Measurements from ENCODE around the gene DYDC2.

Gene DYDC2

DNA sequence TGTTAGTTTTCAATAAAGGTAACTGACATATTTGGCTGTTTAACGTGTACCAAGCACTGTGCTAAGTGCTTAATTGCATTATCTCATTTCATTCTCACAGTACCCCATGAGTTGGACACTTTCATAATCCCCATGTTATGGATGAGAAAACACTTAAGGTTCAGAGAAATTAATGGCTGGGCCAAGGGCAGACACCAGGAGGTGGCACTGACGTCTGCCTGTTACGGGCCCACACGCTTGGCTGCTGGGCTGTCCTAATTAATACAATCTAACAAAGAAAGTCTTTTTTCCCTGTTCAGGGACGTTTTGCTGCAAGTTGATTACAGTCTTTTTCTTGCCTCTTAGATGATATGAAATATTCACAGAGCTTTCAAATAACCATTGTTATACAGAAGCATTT, 16.1 kb downstream of the DYDC2 start:
- no peak for DNase-seq

DNA sequence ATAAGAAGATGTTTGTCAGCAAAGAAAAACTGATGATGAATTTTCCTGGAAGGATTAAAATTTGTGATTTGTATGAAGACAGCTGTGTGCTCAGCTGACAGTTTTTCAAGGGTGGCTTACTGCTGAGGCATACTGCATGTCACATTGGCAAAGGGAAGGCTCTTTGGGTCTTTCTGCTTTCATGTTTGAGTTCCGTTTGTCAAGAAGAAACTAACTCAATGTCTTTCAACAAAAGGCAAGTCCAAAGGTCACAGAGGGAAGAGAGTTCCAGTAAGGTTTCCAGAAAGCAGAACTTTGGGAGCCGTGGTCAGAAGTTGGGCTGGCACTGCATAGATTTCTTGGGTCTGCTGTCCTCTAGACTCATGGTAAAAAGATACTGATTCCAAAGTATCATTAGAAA, 16.9 kb downstream of the DYDC2 start:
- DNase-seq: peak; percentile 61

DNA sequence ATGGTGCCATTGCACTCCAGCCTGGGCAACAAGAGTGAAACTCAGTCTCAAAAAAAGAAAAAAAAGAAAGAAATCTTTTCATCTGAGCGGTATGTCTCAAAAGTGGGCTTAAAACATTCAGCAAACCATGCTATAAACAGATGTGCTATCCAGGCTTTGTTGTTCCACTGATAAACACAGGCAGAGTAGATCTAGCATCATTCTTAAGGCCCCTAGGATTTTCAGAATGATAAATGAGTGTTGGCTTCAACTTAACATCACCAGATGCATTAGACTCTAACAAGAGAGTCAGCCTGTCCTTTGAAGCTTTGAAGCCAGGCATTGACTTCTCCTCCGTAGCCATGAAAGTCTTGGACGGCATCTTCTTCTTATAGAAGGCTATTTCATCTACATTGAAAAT, 23.1 kb downstream of the DYDC2 start:
- DNase-seq: no peak

DNA sequence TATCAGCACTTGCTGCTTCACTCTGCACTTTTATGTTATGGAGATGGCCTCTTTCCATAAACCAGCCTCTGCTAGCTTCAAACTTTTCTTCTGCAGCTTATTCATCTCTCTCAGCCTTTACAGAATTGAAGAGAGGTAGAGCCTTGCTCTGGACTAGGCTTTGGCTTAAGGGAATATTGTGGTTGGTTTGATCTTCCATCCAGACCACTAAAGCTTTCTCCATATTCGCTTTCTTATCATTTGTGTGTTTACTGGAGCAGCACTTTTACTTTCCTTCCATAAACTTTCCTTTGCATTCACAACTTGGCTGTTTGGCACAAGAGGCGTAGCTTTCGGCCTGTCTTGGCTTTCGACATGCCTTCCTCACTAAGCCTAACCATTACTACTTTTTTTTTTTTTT, 23.6 kb downstream of the DYDC2 start:
- DNase-seq: no peak

DNA sequence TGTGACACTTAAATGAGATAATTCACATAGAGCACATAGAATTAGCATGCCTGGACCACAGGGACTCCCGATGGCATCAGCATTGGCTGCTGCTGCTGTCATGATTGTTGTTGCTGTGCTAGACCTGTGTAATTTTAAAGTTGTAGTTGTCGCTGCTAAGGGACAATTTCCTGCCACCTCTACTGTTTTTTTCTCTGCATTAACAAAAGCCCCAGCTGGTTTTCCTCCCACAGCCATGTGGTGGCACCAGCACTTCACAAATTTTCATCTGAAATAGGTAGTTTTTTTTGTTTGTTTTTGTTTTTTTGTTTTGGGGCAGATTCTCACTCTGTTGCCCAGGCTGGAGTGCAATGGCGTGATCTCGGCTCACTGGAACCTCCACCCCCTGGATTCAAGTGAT, 26.4 kb downstream of the DYDC2 start:
- DNase-seq: peak; percentile 58 to 78

DNA sequence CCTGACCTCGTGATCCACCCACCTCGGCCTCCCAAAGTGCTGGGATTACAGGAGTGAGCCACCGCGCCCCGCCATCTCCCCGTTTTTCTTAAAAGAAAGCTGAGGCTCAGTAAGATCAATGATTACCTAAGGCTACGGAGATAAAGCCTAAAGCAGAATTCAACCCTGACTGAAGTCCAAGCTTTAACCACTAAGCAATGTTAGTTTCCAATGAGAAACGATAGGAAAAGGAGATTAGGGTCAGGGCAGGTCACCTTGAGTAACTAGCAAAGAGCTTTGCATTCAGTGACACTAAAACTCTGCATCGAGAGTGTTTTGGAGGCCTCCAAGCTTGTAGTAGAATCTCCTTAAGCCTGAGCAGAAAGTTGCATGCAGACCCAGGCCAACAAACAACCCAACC, 34.2 kb downstream of the DYDC2 start:
- no peak for DNase-seq

DNA sequence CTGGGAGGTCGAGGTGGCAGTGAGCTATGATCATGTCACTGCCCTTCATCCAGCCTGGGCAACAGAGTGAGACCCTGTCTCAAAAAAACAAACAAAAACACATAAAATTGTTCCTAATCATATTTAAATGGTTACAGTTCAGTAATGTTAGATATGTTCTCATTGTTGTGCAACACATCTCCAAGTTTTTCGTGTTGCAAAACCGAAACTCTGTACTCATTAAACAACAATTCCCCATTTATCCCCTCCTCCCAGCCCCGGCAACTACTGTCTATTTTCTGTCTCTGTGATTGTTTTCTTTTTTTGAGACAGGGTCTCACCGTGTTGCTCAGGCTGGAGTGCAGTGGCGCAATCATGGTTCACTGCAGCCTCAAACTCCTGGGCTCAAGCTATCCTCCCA, 35.7 kb downstream of the DYDC2 start:
- peak; percentile 68 to 80 for DNase-seq

DNA sequence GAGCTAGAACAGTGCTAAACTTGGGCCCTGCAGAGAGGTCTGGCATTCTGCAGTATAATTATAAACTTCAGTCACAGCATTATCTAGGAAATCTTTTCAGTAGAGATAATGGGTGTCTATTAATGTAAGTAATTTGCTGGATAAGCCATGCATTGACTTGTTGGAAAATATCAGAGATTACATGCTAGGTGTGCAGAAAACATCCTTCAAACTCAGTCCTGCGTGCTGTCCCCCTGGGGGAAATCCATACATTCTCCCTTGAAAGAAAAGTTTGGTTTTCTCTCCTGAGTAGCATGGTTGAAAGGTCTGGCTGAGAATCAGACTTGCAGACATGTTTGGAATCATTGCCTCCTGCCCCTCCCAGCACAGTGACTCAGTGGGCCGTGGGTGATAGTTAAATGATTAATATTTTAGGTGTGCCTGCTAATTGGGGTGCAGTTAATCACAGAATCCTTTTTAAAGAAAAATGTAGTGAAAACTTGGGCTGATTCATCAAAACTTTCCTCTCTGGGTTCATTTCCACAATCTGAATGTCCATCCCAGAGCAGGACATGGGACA, 37.9 kb downstream of the DYDC2 start:
- no peak for DNase-seq

DNA sequence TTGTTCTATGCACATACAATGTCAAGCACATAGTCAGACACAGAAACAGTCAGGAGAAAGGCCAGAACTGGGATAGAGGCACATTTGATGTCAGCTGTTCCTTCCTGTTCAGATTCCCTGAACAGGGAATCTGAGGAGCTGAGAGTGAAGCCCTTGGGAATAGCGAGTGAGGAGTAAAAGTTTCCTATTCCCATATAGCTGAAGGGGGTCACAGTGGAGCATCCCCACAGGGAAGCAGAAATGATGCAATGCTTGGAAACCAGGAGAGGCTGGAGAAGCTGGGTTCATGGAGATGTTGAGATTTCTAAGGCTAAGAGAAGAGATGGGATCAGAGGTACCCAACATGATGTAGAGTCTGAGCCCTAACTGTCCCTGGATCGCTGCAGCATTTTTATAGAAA, 40.4 kb downstream of the DYDC2 start:
- DNase-seq: no peak

DNA sequence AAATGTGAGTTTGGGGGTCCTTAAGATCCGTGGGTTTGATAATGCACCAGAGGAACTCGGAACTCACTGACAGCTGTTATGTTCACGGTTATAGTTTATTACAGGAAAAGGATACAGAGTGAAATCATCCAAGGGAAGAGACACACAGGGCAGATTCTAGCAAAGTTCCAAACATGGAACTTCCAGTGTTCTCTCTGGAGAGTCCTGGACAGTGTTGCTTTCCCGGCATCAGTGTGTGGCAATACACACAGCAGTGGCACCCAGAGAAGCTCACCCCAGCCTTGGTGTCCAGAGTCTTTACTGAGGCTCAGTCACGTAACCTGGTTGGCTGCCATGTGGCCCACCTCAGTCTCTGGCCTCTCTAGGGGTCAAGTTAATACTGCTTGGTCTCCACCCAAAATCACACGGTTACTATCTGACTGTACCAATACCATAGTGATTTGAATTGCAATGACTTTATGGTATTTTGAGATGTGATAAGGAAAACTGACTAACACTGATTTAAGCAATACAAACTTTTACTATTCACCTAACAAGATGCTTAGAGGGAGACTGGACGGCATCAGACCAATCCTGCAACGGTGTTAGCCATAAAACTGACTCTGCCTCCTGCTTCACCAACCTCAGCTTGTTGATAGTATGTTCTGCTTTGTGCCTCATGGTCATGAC, 43.7 kb downstream of the DYDC2 start:
- no peak for DNase-seq

DNA sequence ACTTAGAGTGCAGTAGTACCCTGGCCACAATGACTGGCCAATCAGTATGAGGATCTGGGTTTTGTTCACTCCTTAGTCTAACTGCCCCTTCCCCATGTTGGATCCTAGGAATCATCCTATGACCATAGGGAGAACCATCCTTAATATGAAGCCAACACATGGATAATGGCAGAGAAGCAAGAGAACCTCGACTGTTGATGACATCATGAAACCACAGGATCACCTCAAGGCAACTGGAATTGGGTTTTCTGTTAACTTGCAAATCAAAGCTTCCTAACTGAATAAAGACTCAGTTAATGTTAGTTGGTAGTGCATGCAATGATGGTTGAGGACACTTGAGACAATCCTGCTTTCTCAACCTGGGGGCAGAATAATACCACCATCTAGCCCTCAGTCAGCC, 48.5 kb downstream of the DYDC2 start:
- no peak for DNase-seq

DNA sequence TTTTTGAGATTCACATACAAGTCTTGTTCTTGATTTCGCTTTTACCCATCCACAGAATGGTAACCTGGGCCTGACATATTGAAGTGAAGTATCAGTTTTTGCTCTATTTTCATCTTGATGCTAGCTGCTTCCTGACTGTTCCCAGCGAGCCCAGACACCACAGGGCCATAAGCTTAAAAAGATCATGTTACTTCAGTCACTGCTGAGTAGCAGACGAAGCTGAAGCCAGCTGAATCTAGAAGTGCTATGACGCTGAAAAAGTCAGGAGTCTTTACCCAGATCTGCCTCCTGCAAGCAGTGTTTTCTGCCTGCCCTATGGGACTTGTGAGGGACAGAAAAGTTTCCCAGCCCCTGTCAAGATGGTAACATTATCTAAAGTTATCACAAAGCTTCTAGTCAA, 49.0 kb downstream of the DYDC2 start:
- DNase-seq: no peak

DNA sequence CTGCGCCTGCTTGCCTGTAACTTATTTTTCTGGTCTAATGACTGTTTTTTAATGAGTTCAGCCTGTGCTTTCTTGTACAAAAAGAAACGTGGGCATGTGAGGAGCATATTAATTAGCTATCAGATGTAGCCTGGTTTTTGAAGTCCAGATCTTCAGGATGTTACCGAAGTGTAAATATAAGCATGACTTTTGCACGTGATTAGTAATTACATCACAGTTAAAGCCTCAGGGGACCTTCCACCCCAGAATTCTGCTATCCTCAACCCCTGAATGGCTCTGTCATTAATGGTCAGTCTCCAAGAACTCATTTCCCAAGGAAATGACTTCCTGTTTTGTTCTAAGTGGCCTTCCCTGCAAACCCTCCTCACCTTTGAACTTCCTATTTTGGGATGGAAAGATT, 49.6 kb downstream of the DYDC2 start:
- DNase-seq: no peak

DNA sequence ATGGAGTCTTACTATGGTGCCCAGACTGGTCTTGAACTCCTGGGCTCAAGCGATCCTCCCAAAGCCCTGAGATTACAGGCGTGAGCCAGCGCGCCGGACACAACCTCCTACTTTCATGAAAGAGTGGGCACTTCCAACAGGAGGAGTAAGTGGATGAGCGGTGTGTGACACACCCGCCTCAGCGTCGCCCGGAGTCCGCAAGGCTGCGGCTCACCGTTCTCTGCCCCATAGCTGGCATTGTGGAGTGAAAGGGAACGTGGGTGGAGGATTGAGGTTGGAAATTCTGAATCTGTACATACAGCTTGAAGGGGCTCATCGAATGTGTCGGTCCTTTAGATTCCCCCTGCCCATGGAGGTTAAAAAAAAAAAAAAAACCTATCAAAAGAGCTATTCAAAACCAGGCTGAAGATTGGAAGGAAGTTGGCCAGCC, 51.2 kb downstream of the DYDC2 start:
- DNase-seq: peak; percentile 36 to 58

DNA sequence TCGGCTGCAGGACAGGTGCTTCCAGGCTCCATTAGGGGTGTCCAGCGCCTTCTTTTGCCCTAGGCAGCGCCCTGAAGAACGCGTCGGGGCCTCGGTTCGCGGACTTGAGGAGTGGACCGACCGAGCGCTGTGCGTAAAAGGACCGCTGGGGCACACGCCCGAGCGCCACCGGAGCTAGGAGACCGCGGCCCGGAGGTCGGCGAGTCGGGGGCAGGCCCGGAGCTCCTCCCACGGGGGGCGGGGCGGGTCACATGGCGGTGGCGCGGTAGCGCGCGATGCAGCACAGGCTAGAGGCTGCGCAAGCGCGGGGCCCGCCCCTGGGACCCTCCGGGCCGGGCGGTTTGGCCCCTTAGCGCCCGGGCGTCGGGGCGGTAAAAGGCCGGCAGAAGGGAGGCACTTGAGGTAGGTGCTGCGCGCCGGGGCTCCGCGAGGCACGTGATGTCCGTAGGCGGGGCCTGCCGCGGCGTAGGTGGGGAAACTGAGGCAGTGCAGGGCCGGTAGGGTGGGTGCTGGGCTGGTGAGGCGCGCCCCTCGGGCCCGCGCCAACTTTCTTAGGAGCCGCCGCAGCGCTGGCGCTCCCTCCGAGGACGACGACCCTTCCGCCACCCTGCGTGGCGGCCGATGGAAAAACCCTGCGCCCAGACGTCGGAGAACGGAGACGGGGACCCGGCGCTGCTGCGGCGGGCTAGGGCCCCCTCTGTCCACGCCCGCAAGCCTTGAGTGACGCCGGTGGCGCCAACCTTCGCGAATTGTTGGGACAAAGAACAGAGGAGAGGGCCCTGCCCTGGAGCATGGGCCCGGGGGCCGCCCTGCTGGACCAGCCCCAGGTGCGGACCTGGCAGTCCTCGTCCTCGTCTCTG, 51.9 kb downstream of the DYDC2 start, which contains the start of gene PRXL2A:
Gene PRXL2A, plus strand, starts transcription at position 310 of the 860 bp plus-strand sequence. CDS start 11,917 bp downstream, outside the sequence.
- DNase-seq: peak; percentile 70 to 73

DNA sequence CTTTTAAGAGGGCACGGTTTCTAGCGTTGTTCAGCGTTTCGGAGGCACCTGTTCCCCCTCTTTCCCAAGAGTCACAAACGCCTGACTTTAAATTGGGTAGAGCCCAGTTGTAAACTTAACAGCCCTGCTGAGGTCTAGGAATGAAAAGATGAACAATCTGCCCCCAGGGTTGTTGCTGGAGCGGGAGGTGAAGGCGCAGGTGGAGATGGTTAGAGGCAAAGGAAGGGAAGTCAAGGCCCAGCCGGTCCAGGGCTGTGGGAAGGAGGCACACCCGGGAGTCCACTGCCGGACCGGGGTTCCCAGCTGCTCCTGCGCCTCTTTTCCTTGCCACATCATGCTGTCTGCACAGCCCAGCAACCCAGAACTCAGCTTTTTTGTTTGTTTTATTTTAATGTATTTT, 52.5 kb downstream of the DYDC2 start:
- no peak for DNase-seq

DNA sequence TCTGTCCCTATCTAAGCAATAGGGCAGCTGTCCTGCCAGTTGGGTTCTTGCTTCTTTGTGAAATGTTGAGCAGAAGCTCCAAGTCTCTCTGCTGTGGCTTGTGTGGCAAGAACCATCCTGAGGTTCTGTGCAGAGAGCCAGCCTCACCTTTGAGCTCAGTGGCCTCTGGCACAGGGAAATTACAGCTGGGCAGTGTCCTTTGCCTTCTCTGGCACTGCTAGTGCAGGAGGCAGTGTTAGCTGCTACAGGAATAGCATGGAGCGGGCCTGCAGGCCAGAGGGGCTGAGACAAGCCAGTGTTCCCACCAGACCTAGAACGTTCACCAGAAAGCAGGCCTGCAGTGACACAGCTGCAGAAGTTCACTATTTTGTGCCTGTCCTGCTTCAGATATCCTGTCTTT, 53.5 kb downstream of the DYDC2 start:
- no peak for DNase-seq

DNA sequence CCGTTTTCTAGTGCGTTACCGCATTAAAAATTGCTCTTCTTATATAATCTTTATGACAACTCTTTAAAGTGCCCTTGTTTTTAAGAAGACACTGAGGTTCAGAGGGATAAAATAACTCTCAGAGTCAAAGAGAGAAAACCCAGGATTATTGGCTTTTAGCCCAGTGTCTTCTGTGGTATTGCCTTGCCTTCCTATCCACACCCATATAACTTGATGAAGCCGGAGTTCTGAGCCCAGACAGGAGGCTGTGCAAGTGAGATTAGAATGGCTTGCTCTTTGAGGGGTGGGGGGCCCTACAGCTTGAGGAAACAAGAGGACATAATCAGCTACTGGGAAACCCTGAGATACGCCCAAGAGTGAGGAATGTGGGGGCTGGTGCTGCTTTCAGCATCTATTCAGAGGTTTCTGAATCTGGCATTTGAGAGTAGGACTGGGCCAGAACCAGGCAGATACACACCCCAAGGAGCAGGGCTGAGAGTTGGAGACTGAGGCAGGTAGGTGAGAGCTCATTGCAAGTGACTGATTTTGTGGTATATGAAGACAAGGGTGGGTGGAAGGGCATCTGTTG, 54.1 kb downstream of the DYDC2 start:
- no peak for DNase-seq

DNA sequence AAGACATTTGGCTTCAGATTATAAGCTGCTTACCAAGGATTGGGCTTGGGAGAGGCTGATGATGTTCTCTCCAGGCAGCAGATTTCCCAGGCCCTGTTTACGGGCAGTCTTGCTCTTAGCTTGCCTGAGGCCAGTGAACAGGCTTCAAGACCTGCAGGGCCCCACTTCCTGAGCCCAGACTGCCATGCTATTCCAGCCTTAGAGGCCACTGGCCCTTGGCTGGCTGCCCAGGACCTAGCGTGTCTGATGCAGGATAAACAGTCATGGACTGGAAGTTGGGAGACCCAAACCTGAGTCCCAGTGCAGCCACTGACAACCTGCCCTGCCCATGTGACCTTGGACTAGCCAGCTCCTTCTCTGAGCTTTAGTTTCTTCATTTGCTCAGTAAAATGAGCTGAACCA, 54.7 kb downstream of the DYDC2 start:
- DNase-seq: no peak

DNA sequence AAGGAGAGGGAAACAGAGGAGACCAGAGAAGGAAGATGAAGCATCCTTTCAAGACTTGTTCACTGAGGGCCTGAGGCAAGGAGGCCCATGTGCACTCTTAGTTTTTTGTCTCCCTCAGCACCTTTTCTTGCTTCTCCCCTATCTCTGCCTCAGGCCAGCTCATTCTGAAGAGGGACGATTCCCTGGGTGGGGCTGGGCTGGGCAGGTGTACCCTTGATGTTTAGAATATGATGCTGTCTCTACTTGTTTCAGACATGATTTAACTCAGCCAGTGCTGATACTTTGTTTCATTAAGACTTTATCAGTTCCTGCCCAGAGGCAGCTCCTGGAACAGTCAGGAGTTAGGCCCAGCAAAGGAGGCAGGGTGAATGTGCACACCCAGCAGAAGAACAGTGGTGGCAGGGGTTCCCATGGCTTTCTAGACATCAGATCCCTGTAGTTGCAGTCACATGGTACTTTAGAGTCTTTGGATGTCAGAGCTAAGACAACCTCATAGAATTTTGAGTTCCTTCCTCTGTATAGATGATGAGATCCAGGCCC, 55.2 kb downstream of the DYDC2 start:
- DNase-seq: no peak

DNA sequence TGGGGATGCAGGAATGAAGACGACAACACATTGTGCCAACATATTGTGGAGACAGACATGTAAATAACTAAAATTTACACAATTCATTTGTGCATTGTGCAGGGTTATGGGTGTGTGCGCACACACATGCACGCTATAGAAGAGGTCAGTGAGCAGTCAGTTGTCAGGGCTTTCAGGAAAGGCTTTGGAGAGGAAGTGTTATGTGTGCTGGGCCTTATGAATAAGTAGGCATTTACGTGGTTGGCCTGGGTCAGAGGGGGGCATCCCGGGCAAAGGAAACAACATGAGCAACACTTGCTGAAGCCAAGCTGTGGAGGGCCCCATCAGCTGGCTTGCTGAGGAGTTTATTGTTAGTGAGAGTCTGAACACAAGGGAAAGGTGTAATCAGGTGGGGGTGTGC, 55.9 kb downstream of the DYDC2 start:
- DNase-seq: no peak

DNA sequence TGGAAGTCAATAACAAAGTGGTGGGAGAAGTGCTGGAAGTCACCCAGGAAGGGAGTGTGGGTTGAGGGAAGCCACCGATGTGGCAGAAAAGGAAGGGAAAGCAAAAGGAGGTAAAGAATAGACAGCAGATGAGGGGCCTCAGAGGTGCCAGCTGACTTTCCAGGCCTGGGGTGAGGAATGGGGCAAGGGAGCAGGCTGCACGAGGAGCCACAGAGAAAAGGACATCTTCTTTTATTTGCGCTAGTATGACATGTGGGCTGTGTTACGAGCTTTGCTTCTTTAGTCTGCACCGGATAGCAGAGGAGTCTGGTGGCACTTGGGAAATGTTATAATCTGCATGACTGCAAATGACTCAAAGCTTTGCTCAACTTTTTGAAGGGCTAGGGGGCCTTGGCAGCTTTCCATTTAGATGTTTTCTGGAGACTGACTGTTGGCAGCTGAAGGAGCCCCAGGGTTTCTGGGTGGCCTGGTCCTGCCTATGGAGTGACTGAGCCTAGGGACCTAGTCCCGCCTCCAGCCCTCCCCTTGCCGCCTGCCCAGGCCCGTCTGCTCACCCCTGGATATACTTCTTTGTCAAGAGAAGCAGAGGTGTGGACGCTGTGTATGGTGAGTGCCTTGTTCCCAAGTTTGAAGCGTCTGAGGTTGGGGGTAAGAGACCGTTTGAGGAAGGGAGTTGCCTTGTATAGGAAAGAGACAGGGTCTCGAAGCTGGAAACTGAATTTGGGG, 56.9 kb downstream of the DYDC2 start:
- peak; percentile 58 to 85 for DNase-seq
